Keratinocyte (primary cell): ENCODE results near the gene CRB2.

ENCODE experiments used
- CTCF ChIP-seq, 3 experiments: IDR thresholded peaks in 1 of 3; conservative IDR thresholded peaks in 1 of 3; optimal IDR thresholded peaks in 1 of 3; 2 replicates in 2 of 3; 3 replicates in 1 of 3; pipeline versions ENCODE3 to v1.5.1; 2011; ENCODE audit warnings: low read length in 3 of 3, mild to moderate bottlenecking in 3 of 3, moderate library complexity in 2 of 3, control low read depth in 1 of 3, inconsistent platforms in 1 of 3; ENCODE audit not compliant: insufficient read depth in 2 of 3; ENCODE audit errors: extremely low read depth in 1 of 3
- EZH2 ChIP-seq: IDR thresholded peaks from one replicate; pipeline ENCODE4 v1.6.1; 2012; ENCODE audit warnings: inconsistent platforms, mild to moderate bottlenecking, low read length, moderate library complexity

GRCh38 chr9:123419091-123419490, 63.1 kb downstream of the CRB2 start:
- TF ChIP-seq CTCF (optimal IDR thresholded peaks at IDR 0.05 in 1 of 3, IDR thresholded peaks at IDR 0.05 in 1 of 3, conservative IDR thresholded peaks at IDR 0.05 in 1 of 3; ENCODE audit: extremely low read depth in 1 of 3, insufficient read depth in 2 of 3, low read length in 3 of 3): no peak
- no peak for TF ChIP-seq EZH2
